Brain microvascular endothelial cell (primary cell): ENCODE measurements around the gene LENG8.
"Not testable (repeated sequence)": the region's sequence is repeated elsewhere in the genome, so short reads cannot be mapped to it uniquely, and the experiment has no call there.

Experiments
- DNase-seq: peaks from one replicate; pipeline ENCODE4 v3.0.0-alpha.2; 2020
- H3K27ac ChIP-seq: fragments of 250-450 bp; sonication (Bioruptor Pico); 2 replicates; pipeline ENCODE4 v1.5.1; 2020; ENCODE audit warnings: mild to moderate bottlenecking, moderate library complexity
- H3K27me3 ChIP-seq: fragments of 250-450 bp; sonication (Bioruptor Pico); replicated peaks from 2 replicates; pipeline ENCODE4 v1.5.1; 2020; ENCODE audit warnings: mild to moderate bottlenecking
- H3K36me3 ChIP-seq: fragments of 250-450 bp; sonication (Bioruptor Pico); replicated peaks from 2 replicates; pipeline ENCODE4 v1.5.1; 2020; ENCODE audit warnings: mild to moderate bottlenecking
- H3K4me3 ChIP-seq: 2 replicates; pipeline ENCODE4 v1.5.1; 2011; ENCODE audit warnings: low read depth, mild to moderate bottlenecking, control low read depth, low read length, moderate library complexity
- in situ Hi-C: cut with HindIII; loops from 2 replicates; pipeline ENCODE4 v1.10.0; 2017; ENCODE audit warnings: low sequenced_read_pairs, low pct_ligation_motif_present
- TF ChIP-seq, protein P1 (sequence below): IDR thresholded peaks from 2 replicates; pipeline ENCODE4 v1.5.1; 2011; ENCODE audit warnings: low read depth, mild to moderate bottlenecking, moderate library complexity, low read length, control low read depth, inconsistent platforms; ENCODE audit errors: missing control alignments

The LENG8 gene

DNA sequence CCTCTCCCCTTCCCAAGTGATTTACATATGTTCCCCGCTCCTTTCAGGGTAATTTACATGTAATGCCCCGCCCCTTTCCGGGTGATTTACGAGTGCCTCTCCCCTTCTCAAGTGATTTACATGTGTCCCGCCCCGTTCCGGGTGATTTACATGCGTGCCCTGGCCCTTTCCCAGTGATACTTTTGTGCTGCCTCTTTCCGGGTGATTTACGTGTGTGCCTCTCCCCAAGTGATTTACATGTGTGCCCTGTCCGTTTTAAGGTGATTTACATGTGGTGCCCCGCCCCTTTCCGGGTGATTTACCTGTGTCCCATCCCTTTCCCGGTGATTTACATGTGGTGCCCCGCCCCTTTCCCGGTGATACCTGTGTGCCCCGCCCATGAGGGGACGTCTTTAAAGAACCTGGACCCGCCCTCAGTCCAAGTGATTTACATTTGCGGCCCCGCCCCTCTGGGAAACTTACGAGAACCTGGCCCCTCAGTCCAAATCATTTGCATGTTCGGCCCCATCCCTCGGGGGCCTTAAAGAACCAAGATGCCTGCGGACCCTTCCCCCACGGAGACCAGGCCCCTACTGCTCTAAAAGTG lies 15.1 kb downstream of the LENG8 start:
- Histone ChIP-seq H3K27ac (peak overlapping the region; percentile 65), H3K4me3 (peak overlapping the region; percentile 61), H3K36me3 (peaks cover 27% of the 10 kb centered on the region), H3K27me3 (no peaks in the 10 kb centered on the region)
- peak; percentile 91 for DNase-seq
- in situ Hi-C loops = no loop called here
- TF ChIP-seq, protein P1, sequence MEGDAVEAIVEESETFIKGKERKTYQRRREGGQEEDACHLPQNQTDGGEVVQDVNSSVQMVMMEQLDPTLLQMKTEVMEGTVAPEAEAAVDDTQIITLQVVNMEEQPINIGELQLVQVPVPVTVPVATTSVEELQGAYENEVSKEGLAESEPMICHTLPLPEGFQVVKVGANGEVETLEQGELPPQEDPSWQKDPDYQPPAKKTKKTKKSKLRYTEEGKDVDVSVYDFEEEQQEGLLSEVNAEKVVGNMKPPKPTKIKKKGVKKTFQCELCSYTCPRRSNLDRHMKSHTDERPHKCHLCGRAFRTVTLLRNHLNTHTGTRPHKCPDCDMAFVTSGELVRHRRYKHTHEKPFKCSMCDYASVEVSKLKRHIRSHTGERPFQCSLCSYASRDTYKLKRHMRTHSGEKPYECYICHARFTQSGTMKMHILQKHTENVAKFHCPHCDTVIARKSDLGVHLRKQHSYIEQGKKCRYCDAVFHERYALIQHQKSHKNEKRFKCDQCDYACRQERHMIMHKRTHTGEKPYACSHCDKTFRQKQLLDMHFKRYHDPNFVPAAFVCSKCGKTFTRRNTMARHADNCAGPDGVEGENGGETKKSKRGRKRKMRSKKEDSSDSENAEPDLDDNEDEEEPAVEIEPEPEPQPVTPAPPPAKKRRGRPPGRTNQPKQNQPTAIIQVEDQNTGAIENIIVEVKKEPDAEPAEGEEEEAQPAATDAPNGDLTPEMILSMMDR = no peak

DNA sequence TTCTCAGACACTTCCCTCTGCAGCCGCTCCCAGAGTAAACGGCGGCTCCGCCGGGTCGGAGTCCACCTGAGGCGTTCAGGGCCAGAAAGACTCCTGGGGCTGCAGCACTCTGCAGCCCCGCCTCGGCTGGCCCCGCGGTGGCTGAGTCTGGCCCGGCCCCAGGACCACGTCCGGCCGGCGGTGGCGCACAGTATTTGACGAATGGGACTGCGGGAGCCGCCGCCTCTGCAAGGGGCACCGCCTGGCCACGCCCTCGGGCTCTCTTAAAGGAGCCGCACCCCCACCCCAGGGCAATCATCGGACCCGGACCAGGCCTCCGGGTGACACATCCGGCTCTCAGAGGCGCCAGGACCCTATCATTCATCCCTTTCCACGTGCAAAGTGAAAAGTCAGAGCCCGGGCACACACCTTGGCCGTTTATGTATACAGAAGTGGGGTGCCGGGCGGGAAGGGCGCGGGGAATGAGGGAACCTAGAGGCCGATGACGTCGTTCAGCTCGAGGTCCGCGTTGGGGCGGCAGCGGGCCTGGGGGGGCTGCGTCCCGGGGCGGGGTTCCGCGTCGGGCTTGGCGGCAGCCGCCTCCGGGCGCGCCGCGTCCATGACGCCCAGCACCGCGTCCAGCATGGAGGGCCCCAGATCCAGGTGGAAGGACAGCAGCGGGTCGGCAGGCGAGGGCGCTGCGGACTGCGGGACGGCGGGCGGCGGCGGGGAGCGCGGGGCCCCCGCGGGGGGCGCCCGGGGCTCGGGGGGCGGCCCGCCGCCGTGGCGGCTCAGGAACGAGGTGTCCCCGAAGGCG lies 15.8 kb downstream of the LENG8 start:
- TF ChIP-seq, protein P1 = no peak
- H3K36me3 ChIP-seq = peaks cover 23% of the 10 kb centered on the region
- H3K27me3 ChIP-seq = no peaks in the 10 kb centered on the region
- peak; percentile 80 for DNase-seq
- in situ Hi-C loops = no loop called here
- H3K4me3 ChIP-seq = peak overlapping the region; percentile 61
- H3K27ac ChIP-seq = peak overlapping the region; percentile 65

DNA sequence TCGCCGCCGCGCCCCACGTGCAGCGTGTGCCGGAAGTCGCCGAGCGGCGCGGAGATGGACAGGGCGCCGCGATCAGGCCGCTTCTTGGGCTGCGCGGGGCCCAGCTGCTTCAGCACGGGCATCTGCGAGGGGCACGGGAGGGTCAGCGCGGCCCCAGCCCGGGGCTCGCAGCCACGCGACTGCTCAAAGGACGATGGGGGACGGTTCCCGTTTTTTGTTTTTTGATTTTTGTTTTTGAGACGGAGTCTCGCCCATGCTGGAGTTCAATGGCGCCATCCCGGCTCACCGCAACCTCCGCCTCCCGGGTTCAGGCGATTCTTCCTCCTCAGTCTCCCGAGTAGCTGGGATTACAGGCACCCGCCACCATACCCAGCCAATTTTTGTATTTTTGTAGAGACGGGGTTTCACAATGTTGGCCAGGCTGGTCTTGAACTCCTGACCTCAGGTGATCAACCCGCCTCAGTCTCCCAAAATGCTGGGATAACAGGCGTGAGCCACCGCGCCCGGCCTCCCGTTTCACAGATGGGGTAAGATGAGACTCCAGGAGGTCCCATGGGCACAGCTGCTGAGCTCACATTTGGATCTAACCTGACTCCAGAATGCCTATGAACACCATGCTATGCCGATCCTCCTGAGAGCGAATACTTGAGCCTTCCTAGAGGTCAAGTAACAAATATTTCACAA lies 16.6 kb downstream of the LENG8 start:
- Histone ChIP-seq H3K27ac (no peak overlapping the region), H3K36me3 (peaks cover 17% of the 10 kb centered on the region), H3K27me3 (no peaks in the 10 kb centered on the region), H3K4me3 (no peak overlapping the region)
- TF ChIP-seq, protein P1 = no peak
- in situ Hi-C loops = no loop called here
- DNase-seq = no peak

DNA sequence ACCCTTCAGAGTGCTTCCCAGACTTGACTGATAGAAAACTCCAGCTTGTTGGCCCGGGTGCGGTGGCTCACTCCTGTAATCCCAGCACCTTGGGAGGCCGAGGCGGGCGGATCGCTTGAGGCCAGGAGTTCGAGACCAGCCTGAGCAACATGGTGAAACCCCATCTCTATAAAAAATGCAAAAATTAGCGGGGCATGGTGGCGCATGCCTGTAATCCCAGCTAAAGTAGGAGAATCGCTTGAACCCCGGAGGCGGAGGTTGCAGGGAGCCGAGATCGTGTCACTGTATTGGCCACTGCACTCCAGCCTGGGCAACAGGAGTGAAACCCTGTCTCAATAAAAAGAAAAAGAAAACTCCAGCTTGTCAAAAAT lies 17.1 kb downstream of the LENG8 start:
- in situ Hi-C loops, H3K4me3 ChIP-seq, DNase-seq, H3K27me3 ChIP-seq, H3K27ac ChIP-seq: not testable (repeated sequence)
- H3K36me3 ChIP-seq = peaks cover 13% of the 10 kb centered on the region

DNA sequence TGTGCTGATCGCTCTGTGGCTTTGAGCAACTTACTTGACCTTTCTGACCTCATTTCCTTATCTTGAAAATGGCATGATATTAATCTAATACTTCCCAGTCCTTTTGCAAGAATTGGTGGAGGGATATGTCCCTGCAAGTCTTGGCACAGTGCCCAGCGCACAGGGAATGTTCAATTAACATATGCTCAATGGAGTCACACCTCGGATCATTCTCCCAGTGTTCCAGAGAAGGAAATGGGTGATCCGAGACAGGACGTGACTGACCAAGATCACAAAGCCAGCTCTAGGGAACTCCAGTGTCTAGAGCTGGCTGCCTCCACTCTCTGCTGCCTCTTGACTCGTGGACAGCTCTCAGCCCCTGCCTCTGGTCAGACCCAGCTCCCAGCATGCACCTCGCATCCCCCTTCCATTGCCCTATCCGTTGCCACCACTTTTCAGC lies 20.5 kb downstream of the LENG8 start:
- Histone ChIP-seq H3K4me3 (no peak overlapping the region), H3K27ac (no peak overlapping the region), H3K36me3 (no peaks in the 10 kb centered on the region), H3K27me3 (no peaks in the 10 kb centered on the region)
- in situ Hi-C loops = no loop called here
- no peak for DNase-seq
- TF ChIP-seq, protein P1 = no peak

DNA sequence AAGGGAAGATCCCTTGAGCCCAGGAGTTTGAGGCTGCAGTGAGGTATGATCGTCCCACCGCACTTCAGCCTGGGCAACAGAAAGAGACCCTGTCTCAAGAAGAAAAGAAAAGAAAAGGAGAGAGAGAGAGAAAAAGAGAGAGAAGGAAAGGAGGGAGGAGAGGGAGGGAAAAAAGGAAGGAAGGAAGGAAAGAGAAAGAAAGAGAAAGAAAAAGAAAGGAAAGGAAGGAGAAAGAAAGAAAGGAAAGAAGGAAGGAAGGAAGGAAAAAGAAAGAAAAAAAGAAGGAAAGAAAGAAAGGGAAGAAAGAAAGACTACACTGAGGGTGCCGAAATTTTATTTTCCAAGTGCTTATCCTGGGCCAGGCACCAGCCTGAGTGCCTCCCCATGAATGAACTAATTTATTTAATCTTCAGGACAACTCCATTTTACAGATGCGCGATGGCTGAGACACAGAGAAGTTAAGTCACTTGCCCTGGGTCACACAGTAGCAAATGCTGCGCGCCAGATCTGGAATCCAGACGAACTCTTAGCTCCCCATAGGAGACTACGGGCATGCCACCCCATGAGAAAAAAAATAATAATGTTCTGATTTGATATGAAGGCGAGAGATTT lies 21.4 kb downstream of the LENG8 start:
- Histone ChIP-seq H3K27ac (no peak overlapping the region), H3K27me3 (no peaks in the 10 kb centered on the region), H3K36me3 (no peaks in the 10 kb centered on the region), H3K4me3 (no peak overlapping the region)
- DNase-seq = no peak
- in situ Hi-C loops = no loop called here
- TF ChIP-seq, protein P1 = no peak
